ENCODE measurements around the gene SOX2.

DNA sequence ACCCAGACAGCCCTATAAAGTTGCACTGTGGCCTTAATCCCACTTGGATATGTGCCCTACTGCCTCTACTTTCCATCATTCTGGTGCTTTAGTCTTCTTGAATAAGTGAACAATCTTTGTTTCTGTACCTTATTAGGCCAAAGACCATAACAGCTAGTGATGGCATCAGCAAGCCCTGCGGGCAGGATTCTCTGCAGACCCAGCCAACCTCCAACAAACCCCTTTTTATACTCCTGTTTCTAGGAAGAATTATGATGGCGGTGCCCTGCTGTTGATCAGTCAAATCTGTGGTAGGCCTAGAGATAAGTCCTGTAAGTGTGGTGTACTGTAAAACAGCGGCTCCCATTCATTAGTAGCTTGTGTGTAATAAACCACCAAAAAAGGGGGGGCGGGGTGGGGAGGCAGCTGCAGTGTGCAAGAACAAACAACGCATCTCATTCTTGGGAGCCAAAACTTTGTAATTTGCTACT, 40.5 kb downstream of the SOX2 start:
- TF ChIP-seq, protein P1, sequence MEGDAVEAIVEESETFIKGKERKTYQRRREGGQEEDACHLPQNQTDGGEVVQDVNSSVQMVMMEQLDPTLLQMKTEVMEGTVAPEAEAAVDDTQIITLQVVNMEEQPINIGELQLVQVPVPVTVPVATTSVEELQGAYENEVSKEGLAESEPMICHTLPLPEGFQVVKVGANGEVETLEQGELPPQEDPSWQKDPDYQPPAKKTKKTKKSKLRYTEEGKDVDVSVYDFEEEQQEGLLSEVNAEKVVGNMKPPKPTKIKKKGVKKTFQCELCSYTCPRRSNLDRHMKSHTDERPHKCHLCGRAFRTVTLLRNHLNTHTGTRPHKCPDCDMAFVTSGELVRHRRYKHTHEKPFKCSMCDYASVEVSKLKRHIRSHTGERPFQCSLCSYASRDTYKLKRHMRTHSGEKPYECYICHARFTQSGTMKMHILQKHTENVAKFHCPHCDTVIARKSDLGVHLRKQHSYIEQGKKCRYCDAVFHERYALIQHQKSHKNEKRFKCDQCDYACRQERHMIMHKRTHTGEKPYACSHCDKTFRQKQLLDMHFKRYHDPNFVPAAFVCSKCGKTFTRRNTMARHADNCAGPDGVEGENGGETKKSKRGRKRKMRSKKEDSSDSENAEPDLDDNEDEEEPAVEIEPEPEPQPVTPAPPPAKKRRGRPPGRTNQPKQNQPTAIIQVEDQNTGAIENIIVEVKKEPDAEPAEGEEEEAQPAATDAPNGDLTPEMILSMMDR (IDR thresholded peaks at IDR 0.05): no peak
- TF ChIP-seq POLR2AphosphoS5 (IDR thresholded peaks at IDR 0.05; ENCODE audit: insufficient read depth in 1 of 2, low read depth in 1 of 2) (no peak), POLR2A (IDR thresholded peaks at IDR 0.05) (no peak)
